GM18951 (cell line): ENCODE results near the gene SRGAP3.

Experiments used
- POLR2A ChIP-seq: IDR thresholded peaks from 4 replicates; pipeline ENCODE4 v1.6.1; 2011; ENCODE audit warnings: mild to moderate bottlenecking; ENCODE audit not compliant: insufficient read length, insufficient read depth; ENCODE audit errors: extremely low read depth
- in situ Hi-C: fragments of 300-500 bp; cut with MboI; formaldehyde crosslinking; loops from one replicate; pipeline ENCODE4 v1.12.0; 2022; ENCODE audit warnings: low sequenced_read_pairs, mixed read lengths, inconsistent platforms; ENCODE audit not compliant: unreplicated experiment

The SRGAP3 gene

GRCh38 chr3:9161298-9161697 lies 88.1 kb downstream of the SRGAP3 start:
- in situ Hi-C loops: no loop called here

GRCh38 chr3:9158865-9159630 lies 90.4 kb downstream of the SRGAP3 start:
- in situ Hi-C loops: no loop called here
- TF ChIP-seq POLR2A: no peak

More at GRCh38 chr3:9161298-9161697, 88.1 kb downstream of the SRGAP3 start:
- TF ChIP-seq POLR2A: no peak

GRCh38 chr3:9157651-9158362 lies 91.6 kb downstream of the SRGAP3 start:
- no peak for TF ChIP-seq POLR2A
- in situ Hi-C loops: no loop called here

- TF ChIP-seq POLR2A: no peak
- in situ Hi-C loops: no loop called here
Measured at GRCh38 chr3:9156604-9157003, 92.8 kb downstream of the SRGAP3 start.

- TF ChIP-seq POLR2A: no peak
- in situ Hi-C loops: no loop called here
Measured at GRCh38 chr3:9155028-9155427, 94.4 kb downstream of the SRGAP3 start.

- TF ChIP-seq POLR2A: no peak
- in situ Hi-C loops: no loop called here
Measured at GRCh38 chr3:9153904-9154619, 95.4 kb downstream of the SRGAP3 start.

- in situ Hi-C loops: no loop called here
- no peak for TF ChIP-seq POLR2A
Measured at GRCh38 chr3:9151240-9151639, 98.2 kb downstream of the SRGAP3 start.

GRCh38 chr3:9149566-9149965 lies 99.9 kb downstream of the SRGAP3 start:
- in situ Hi-C loops: no loop called here
- no peak for TF ChIP-seq POLR2A

GRCh38 chr3:9147896-9148266 lies 101.6 kb downstream of the SRGAP3 start:
- no peak for TF ChIP-seq POLR2A
- in situ Hi-C loops: no loop called here

GRCh38 chr3:9147215-9147895 lies 102.1 kb downstream of the SRGAP3 start:
- no peak for TF ChIP-seq POLR2A

GRCh38 chr3:9146367-9147071 lies 102.9 kb downstream of the SRGAP3 start:
- in situ Hi-C loops: no loop called here
- TF ChIP-seq POLR2A: no peak

More at GRCh38 chr3:9147215-9147895, 102.1 kb downstream of the SRGAP3 start:
- in situ Hi-C loops: no loop called here

- TF ChIP-seq POLR2A: no peak
Measured at GRCh38 chr3:9143184-9143583, 106.3 kb downstream of the SRGAP3 start.

More at GRCh38 chr3:9143184-9143583, 106.3 kb downstream of the SRGAP3 start:
- in situ Hi-C loops: no loop called here
